ENCODE results near the gene RAB11FIP5.

GRCh38 chr2:73085691-73086090 is 27.1 kb downstream of the RAB11FIP5 start:
- no peak for TF ChIP-seq TCF7L2 (IDR thresholded peaks at IDR 0.05; ENCODE audit: borderline replicate concordance, extremely low read depth, insufficient read depth, insufficient read length)
- TF ChIP-seq REST (IDR thresholded peaks at IDR 0.05; ENCODE audit: low read depth), result no peak

All from HCT116 (cell line).